Activated CD4-positive, CD25-positive, alpha-beta regulatory T cell (primary cell): ENCODE data around the gene RALY.

Experiments
- DNase-seq, 4 experiments: peaks; one replicate each; lab custom pipeline; 2025; lab: John Stamatoyannopoulos, UW

RALY gene

GRCh38 chr20:34047010-34047687 lies 53.4 kb downstream of the RALY start:
- DNase-seq: no peak

GRCh38 chr20:34047917-34048316 lies 54.2 kb downstream of the RALY start:
- DNase-seq: no peak

- no peak for DNase-seq
Observed at GRCh38 chr20:34049389-34049788, 55.7 kb downstream of the RALY start.

GRCh38 chr20:34049897-34050695 lies 56.4 kb downstream of the RALY start:
- DNase-seq: no peak

GRCh38 chr20:34052414-34052813 lies 58.7 kb downstream of the RALY start:
- DNase-seq: no peak

GRCh38 chr20:34055290-34055689 lies 61.6 kb downstream of the RALY start:
- no peak for DNase-seq

- DNase-seq: no peak
Observed at GRCh38 chr20:34058831-34059230, 65.1 kb downstream of the RALY start.

- no peak for DNase-seq
Observed at GRCh38 chr20:34060970-34061369, 67.3 kb downstream of the RALY start.

GRCh38 chr20:34061695-34062094 lies 68.0 kb downstream of the RALY start:
- no peak for DNase-seq

- DNase-seq: no peak
Observed at GRCh38 chr20:34062570-34063482, 69.1 kb downstream of the RALY start.

GRCh38 chr20:34064286-34064685 lies 70.6 kb downstream of the RALY start:
- no peak for DNase-seq

- no peak for DNase-seq
Observed at GRCh38 chr20:34065260-34065659, 71.5 kb downstream of the RALY start.

- DNase-seq: no peak
Observed at GRCh38 chr20:34066476-34067090, 72.9 kb downstream of the RALY start.

GRCh38 chr20:34068001-34068400 lies 74.3 kb downstream of the RALY start:
- DNase-seq: no peak

GRCh38 chr20:34069341-34070078 lies 75.8 kb downstream of the RALY start:
- peak in 3 of 4 experiments; percentile 6 to 23 (median 13) for DNase-seq

GRCh38 chr20:34070079-34070439 lies 76.3 kb downstream of the RALY start:
- DNase-seq: no peak

- no peak for DNase-seq
Observed at GRCh38 chr20:34070859-34071258, 77.1 kb downstream of the RALY start.

- DNase-seq: no peak
Observed at GRCh38 chr20:34072076-34072475, 78.4 kb downstream of the RALY start.

- DNase-seq: no peak
Observed at GRCh38 chr20:34072778-34073177, 79.1 kb downstream of the RALY start.

- DNase-seq: no peak
Observed at GRCh38 chr20:34074101-34074760, 80.5 kb downstream of the RALY start.

- no peak for DNase-seq
Observed at GRCh38 chr20:34075647-34076046, 81.9 kb downstream of the RALY start.
